ENCODE measurements around the gene SLC7A10. TPM values are rescaled to one million over a fixed set of nuclear protein-coding genes. Genes with fewer than 3 reads are reported as not detected.

SLC7A10 gene
- total and polyA plus RNA-seq, 3 donors from 2014 or later: 2.1 to 5.8 (median 3.0) TPM

- intact Hi-C loops (cut with DNase I; ENCODE audit: low total_unique reads): loop anchor here (10.0 kb wide), 1 partner anchor 541 kb away; no protein-coding TSS in a partner anchor
- no peaks in the 10 kb centered on the region for H3K27me3 ChIP-seq
- H3K36me3 ChIP-seq (ENCODE audit: low read depth, missing control alignments): no peaks in the 10 kb centered on the region
- WGBS, 2 donors: 78 to 79% methylated on average over 8 of the region's 8 CpGs
- no peak overlapping the region for H3K27ac ChIP-seq
- no peak for DNase-seq
- H3K9me3 ChIP-seq: no peaks in the 10 kb centered on the region
- H3K4me1 ChIP-seq: no peaks in the 10 kb centered on the region
- H3K4me3 ChIP-seq: no peak overlapping the region
- TF ChIP-seq CTCF (IDR thresholded peaks at IDR 0.05) (no peak), POLR2A (IDR thresholded peaks at IDR 0.05) (no peak)
These were observed 8.4 kb upstream of the SLC7A10 start for GRCh38 chr19:33234092-33234491.

DNA sequence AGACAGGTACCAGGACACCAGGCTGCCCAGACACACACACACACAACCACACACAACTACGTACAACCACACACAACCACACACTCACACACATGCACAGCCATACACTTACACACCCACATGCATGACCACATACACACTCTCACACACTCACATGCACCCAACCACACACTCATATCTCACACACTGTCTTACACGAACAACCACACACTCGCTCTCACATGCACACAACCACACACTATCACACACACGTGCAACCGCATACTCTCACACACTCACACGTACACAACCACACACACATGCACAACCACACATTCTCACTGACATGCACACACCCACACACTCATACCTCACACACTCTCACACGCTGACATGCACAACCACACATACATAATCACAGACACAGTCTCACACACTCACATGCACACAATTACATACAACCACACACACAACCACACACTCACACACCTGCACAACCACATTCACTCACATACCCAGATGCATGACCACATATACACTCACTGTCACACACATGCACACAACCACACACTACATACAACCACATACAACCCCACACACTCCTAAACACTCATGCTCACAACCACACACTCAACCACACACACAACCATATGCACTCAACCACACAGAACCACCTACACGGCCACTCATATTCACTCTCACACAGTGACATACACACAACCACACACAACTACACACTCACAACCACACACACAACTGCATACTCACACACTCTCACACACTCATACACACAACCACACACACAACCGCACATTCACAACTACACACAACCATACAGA, 7.6 kb upstream of the SLC7A10 start:
- intact Hi-C loops (cut with DNase I; ENCODE audit: low total_unique reads): loop anchor here (10.0 kb wide), 1 partner anchor 542 kb away; no protein-coding TSS in a partner anchor
- no peak for TF ChIP-seq POLR2A (IDR thresholded peaks at IDR 0.05)
- no peak for TF ChIP-seq CTCF (IDR thresholded peaks at IDR 0.05)
- Histone ChIP-seq H3K4me3 (no peak overlapping the region), H3K36me3 (ENCODE audit: low read depth, missing control alignments) (no peaks in the 10 kb centered on the region), H3K27ac (no peak overlapping the region), H3K27me3 (no peaks in the 10 kb centered on the region), H3K9me3 (no peaks in the 10 kb centered on the region), H3K4me1 (no peaks in the 10 kb centered on the region)
- WGBS, 2 donors: 73 to 90% methylated on average over 9 of the region's 9 CpGs
- no peak for DNase-seq

GRCh38 chr19:33232656-33233055, 7.0 kb upstream of the SLC7A10 start:
- DNase-seq: no peak
- no peaks in the 10 kb centered on the region for H3K27me3 ChIP-seq
- no peaks in the 10 kb centered on the region for H3K4me1 ChIP-seq
- H3K36me3 ChIP-seq (ENCODE audit: low read depth, missing control alignments): no peaks in the 10 kb centered on the region
- H3K9me3 ChIP-seq: no peaks in the 10 kb centered on the region
- 62 to 68% methylated on average over 6 to 12 of the region's 12 CpGs for whole genome bisulfite sequencing, 2 donors
- no peak overlapping the region for H3K27ac ChIP-seq
- no peak for TF ChIP-seq POLR2A (IDR thresholded peaks at IDR 0.05)
- no peak for TF ChIP-seq CTCF (IDR thresholded peaks at IDR 0.05)
- intact Hi-C loops (cut with DNase I; ENCODE audit: low total_unique reads): loop anchor here (10.0 kb wide), 1 partner anchor 542 kb away; no protein-coding TSS in a partner anchor
- H3K4me3 ChIP-seq: no peak overlapping the region

DNA sequence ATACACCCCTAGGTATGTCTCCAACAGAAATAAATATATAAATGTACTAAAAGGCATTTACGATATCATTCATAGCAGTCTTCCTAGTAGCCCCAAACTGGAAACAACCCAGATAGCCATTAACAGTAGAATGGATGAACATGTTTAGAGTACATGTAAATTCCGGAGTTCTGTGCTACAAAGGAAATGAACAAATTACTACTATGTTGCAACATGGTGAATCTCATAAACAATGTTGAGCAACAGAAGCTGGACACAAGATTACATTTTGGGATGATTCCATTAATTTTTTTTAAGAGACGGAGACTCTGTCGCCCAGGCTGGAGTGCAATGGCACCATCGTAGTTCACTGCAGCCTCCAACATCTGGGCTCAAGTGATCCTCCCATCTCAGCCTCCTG, 5.9 kb upstream of the SLC7A10 start:
- 49 to 68% methylated on average over 5 of the region's 5 CpGs for WGBS, 2 donors
- Histone ChIP-seq H3K9me3 (no peaks in the 10 kb centered on the region), H3K36me3 (ENCODE audit: low read depth, missing control alignments) (no peaks in the 10 kb centered on the region), H3K27me3 (no peaks in the 10 kb centered on the region), H3K4me3 (no peak overlapping the region), H3K27ac (no peak overlapping the region), H3K4me1 (no peaks in the 10 kb centered on the region)
- no peak for TF ChIP-seq POLR2A (IDR thresholded peaks at IDR 0.05)
- no peak for TF ChIP-seq CTCF (IDR thresholded peaks at IDR 0.05)
- intact Hi-C loops (cut with DNase I; ENCODE audit: low total_unique reads): loop anchor here (10.0 kb wide), 1 partner anchor 543 kb away; no protein-coding TSS in a partner anchor
- DNase-seq: no peak

All from testis (tissue), 3 donors.